ENCODE measurements around the gene GLB1L2. TPM values are rescaled to one million over a fixed set of nuclear protein-coding genes. Genes with fewer than 3 reads are reported as not detected.
"Not testable (repeated sequence)": the region's sequence is repeated elsewhere in the genome, so short reads cannot be mapped to it uniquely, and the experiment has no call there.

The GLB1L2 gene
- total and polyA plus RNA-seq, 3 experiments from 2014 or later: 0.70 to 9.5 (median 8.6) TPM

- no peaks in the 10 kb centered on the region for H3K4me1 Mint-ChIP-seq
- H3K4me1 ChIP-seq (ENCODE audit: insufficient read depth, low read length): no peaks in the 10 kb centered on the region
- H3K36me3 Mint-ChIP-seq: peaks cover 0 to 11% (median 0%) of the 10 kb centered on the region in 3 donors
- H3K9me3 ChIP-seq (ENCODE audit: low read length): peaks cover 8% of the 10 kb centered on the region
- no peak for DNase-seq
- H3K27ac ChIP-seq (ENCODE audit: low read depth, low read length): no peak overlapping the region
- H3K27me3 ChIP-seq (ENCODE audit: insufficient read depth, low read length, poor library complexity, severe bottlenecking): no peaks in the 10 kb centered on the region
- CTCF ChIA-PET: no interaction called here
- H3K4me3 Mint-ChIP-seq: no peak overlapping the region
- peaks cover 13 to 17% (median 16%) of the 10 kb centered on the region in 5 donors for H3K9me3 Mint-ChIP-seq
- POLR2A ChIA-PET: no interaction called here
- no peak overlapping the region for H3K27ac Mint-ChIP-seq
- H3K27me3 Mint-ChIP-seq: peaks cover 10% of the 10 kb centered on the region in 2 donors
- no peaks in the 10 kb centered on the region for H3K36me3 ChIP-seq (ENCODE audit: insufficient read depth, low read length)
- H3K4me3 ChIP-seq (ENCODE audit: low read length): no peak overlapping the region
Measured at GRCh38 chr11:134313379-134313778, 18.4 kb upstream of the GLB1L2 start.

DNA sequence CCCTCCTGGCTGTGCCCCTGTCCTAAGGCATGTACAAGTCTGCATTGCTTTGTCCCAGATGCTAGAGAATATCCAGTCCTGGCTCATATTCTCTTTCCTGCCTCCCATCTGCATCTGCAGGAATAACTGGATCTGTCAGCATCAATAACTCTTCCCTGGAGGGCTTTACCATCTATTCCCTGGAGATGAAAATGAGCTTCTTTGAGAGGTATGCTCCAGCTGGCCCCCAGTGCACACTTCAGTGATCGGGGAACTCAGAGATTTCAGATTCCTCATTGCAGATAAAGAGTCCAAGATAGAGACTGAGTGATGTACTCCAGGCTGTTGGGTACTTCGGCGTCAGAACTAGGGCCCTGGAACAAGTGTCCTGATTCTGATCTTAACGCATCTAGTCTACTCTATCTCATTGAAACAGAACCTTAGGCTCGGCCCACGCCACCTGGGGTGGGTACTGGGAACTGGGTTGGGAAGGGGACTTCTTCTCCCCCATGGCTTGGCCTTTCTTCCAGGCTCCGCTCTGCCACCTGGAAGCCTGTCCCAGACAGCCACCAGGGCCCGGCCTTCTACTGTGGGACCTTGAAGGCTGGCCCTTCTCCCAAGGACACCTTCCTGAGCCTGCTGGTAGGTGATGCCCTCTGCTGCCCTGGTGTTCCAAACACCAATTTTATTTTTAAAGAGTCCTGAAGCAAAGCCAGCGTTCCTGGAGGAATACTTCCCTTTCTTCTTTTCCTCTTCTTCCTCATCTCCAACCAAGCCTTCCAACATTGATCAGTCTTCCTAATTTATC, 17.8 kb upstream of the GLB1L2 start:
- H3K27me3 ChIP-seq (ENCODE audit: insufficient read depth, low read length, poor library complexity, severe bottlenecking): no peaks in the 10 kb centered on the region
- DNase-seq: no peak
- peaks cover 13 to 14% of the 10 kb centered on the region in 2 donors for H3K27me3 Mint-ChIP-seq
- H3K9me3 ChIP-seq (ENCODE audit: low read length): peaks cover 11% of the 10 kb centered on the region
- ChIA-PET POLR2A (no interaction called here), CTCF (no interaction called here)
- peaks cover 13 to 24% (median 17%) of the 10 kb centered on the region in 5 donors for H3K9me3 Mint-ChIP-seq
- H3K4me1 ChIP-seq (ENCODE audit: insufficient read depth, low read length): no peaks in the 10 kb centered on the region
- H3K4me3 ChIP-seq (ENCODE audit: low read length): no peak overlapping the region
- no peak overlapping the region for H3K27ac ChIP-seq (ENCODE audit: low read depth, low read length)
- H3K4me3 Mint-ChIP-seq: no peak overlapping the region
- H3K36me3 ChIP-seq (ENCODE audit: insufficient read depth, low read length): no peaks in the 10 kb centered on the region
- peaks cover 0 to 11% (median 0%) of the 10 kb centered on the region in 3 donors for H3K36me3 Mint-ChIP-seq
- H3K4me1 Mint-ChIP-seq: no peaks in the 10 kb centered on the region
- H3K27ac Mint-ChIP-seq: peak overlapping the region in 1 of 8 donors; percentile 50

GRCh38 chr11:134317103-134317502, 14.7 kb upstream of the GLB1L2 start:
- peaks cover 0 to 27% (median 1%) of the 10 kb centered on the region in 3 donors for H3K36me3 Mint-ChIP-seq
- CTCF ChIA-PET: no interaction called here

GRCh38 chr11:134321373-134321772, 10.4 kb upstream of the GLB1L2 start:
- H3K27me3 ChIP-seq (ENCODE audit: insufficient read depth, low read length, poor library complexity, severe bottlenecking); H3K27ac ChIP-seq (ENCODE audit: low read depth, low read length); H3K36me3 ChIP-seq (ENCODE audit: insufficient read depth, low read length); H3K27ac Mint-ChIP-seq; H3K4me1 ChIP-seq (ENCODE audit: insufficient read depth, low read length); H3K4me3 Mint-ChIP-seq; CTCF ChIA-PET; H3K4me1 Mint-ChIP-seq; POLR2A ChIA-PET; DNase-seq; H3K4me3 ChIP-seq (ENCODE audit: low read length): not testable (repeated sequence)
- Mint-ChIP-seq H3K27me3 (peaks cover 21 to 34% of the 10 kb centered on the region in 2 donors), H3K9me3 (peaks cover 25 to 42% (median 31%) of the 10 kb centered on the region in 5 donors), H3K36me3 (peaks cover 0 to 27% (median 1%) of the 10 kb centered on the region in 3 donors)
- peaks cover 16% of the 10 kb centered on the region for H3K9me3 ChIP-seq (ENCODE audit: low read length)

More at GRCh38 chr11:134317103-134317502, 14.7 kb upstream of the GLB1L2 start:
- POLR2A ChIA-PET: no interaction called here
- H3K4me1 ChIP-seq (ENCODE audit: insufficient read depth, low read length): no peaks in the 10 kb centered on the region
- H3K27me3 ChIP-seq (ENCODE audit: insufficient read depth, low read length, poor library complexity, severe bottlenecking): no peaks in the 10 kb centered on the region
- H3K27me3 Mint-ChIP-seq: peaks cover 26 to 29% of the 10 kb centered on the region in 2 donors
- H3K4me1 Mint-ChIP-seq: no peaks in the 10 kb centered on the region
- no peak overlapping the region for H3K27ac ChIP-seq (ENCODE audit: low read depth, low read length)
- H3K9me3 ChIP-seq (ENCODE audit: low read length): peaks cover 11% of the 10 kb centered on the region
- no peak overlapping the region for H3K4me3 ChIP-seq (ENCODE audit: low read length)
- no peaks in the 10 kb centered on the region for H3K36me3 ChIP-seq (ENCODE audit: insufficient read depth, low read length)
- H3K27ac Mint-ChIP-seq: no peak overlapping the region
- H3K9me3 Mint-ChIP-seq: peaks cover 28 to 39% (median 30%) of the 10 kb centered on the region in 5 donors
- no peak for DNase-seq
- no peak overlapping the region for H3K4me3 Mint-ChIP-seq

DNA sequence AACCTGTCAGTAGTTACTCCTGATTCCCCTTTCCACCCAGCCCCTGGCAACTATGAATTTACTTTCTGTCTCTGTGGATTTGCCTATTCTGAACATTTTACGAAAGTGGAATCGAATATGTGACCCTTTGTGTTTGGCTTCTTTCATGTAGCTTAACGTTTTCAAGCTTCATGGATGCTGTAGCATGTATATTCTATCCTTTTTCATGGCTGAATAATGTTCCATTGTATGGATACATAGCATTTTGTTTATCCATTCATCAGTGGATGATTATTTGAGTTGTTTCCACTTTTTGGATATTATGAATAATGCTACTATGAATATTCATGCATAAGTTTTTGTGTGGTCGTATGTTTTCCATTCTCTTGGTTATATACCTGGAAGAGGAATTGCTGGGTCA, 9.2 kb upstream of the GLB1L2 start:
- peaks cover 16% of the 10 kb centered on the region for H3K9me3 ChIP-seq (ENCODE audit: low read length)
- H3K4me1 Mint-ChIP-seq: no peaks in the 10 kb centered on the region
- H3K27ac Mint-ChIP-seq: no peak overlapping the region
- H3K27me3 ChIP-seq (ENCODE audit: insufficient read depth, low read length, poor library complexity, severe bottlenecking): no peaks in the 10 kb centered on the region
- H3K9me3 Mint-ChIP-seq: peaks cover 19 to 31% (median 24%) of the 10 kb centered on the region in 5 donors
- H3K4me1 ChIP-seq (ENCODE audit: insufficient read depth, low read length): no peaks in the 10 kb centered on the region
- CTCF ChIA-PET: no interaction called here
- no peak overlapping the region for H3K4me3 Mint-ChIP-seq
- H3K36me3 ChIP-seq (ENCODE audit: insufficient read depth, low read length): no peaks in the 10 kb centered on the region
- no peak for DNase-seq
- H3K4me3 ChIP-seq (ENCODE audit: low read length): no peak overlapping the region
- H3K27ac ChIP-seq (ENCODE audit: low read depth, low read length): no peak overlapping the region
- H3K36me3 Mint-ChIP-seq: peaks cover 0 to 23% (median 1%) of the 10 kb centered on the region in 3 donors
- H3K27me3 Mint-ChIP-seq: peaks cover 21 to 28% of the 10 kb centered on the region in 2 donors
- POLR2A ChIA-PET: no interaction called here

GRCh38 chr11:134328433-134328832, 3.4 kb upstream of the GLB1L2 start:
- Histone ChIP-seq H3K27ac (ENCODE audit: low read depth, low read length) (no peak overlapping the region), H3K36me3 (ENCODE audit: insufficient read depth, low read length) (no peaks in the 10 kb centered on the region), H3K4me1 (ENCODE audit: insufficient read depth, low read length) (peaks cover 17% of the 10 kb centered on the region), H3K4me3 (ENCODE audit: low read length) (no peak overlapping the region), H3K27me3 (ENCODE audit: insufficient read depth, low read length, poor library complexity, severe bottlenecking) (no peaks in the 10 kb centered on the region), H3K9me3 (ENCODE audit: low read length) (no peaks in the 10 kb centered on the region)
- Mint-ChIP-seq H3K4me1 (peaks cover 13 to 23% (median 20%) of the 10 kb centered on the region in 3 donors), H3K4me3 (no peak overlapping the region), H3K27me3 (peaks cover 0 to 6% of the 10 kb centered on the region in 2 donors), H3K27ac (no peak overlapping the region), H3K9me3 (no peaks in the 10 kb centered on the region), H3K36me3 (no peaks in the 10 kb centered on the region)
- POLR2A ChIA-PET: no interaction called here
- no peak for DNase-seq
- CTCF ChIA-PET: interaction anchor here (1.0 kb wide), 1 partner anchor 121 kb away, joined by 3 read pairs; no protein-coding TSS in a partner anchor

DNA sequence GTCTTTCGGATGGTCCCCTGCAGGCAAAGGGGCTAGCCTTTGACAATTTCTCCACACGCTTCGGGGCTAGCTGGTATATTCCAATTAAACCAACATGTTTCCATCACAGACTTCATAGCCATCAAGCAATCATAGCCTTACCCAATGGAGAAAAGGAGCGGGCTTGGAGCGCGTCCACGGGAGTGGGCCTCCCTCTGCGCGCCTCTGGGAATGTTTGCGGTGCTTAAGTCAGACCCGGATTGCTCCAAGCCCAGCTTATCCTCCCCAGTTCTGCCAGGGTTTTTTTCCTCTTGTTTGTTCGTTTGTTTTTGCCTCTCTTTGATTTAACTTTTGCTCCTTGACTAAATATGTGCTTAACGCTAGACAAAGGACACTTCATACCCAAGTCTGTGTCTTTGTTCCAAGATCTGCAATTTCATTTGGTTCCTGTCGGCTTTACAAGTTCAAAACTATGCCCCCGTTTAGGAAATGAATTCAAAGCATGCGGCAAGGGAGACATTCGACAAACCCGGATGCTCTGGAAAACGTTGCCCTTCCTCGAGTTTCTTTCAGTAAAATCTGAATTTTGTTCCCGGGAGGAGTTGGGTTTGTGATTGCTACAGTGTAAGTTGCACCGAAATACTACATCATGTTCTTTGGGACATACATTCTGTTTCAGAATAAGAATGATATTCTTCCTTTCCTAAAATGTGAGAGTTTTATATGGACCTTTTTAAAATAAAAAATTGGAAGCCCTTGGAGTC, 1.0 kb upstream of the GLB1L2 start:
- DNase-seq: no peak
- Mint-ChIP-seq H3K4me1 (peaks cover 13 to 23% (median 20%) of the 10 kb centered on the region in 3 donors), H3K27me3 (peaks cover 1 to 17% of the 10 kb centered on the region in 2 donors), H3K9me3 (no peaks in the 10 kb centered on the region), H3K4me3 (peak overlapping the region; percentile 78 to 93 (median 87)), H3K27ac (peak overlapping the region in 2 of 8 donors; percentile 20 to 87), H3K36me3 (no peaks in the 10 kb centered on the region)
- Histone ChIP-seq H3K36me3 (ENCODE audit: insufficient read depth, low read length) (no peaks in the 10 kb centered on the region), H3K4me3 (ENCODE audit: low read length) (peak overlapping the region; percentile 57), H3K27ac (ENCODE audit: low read depth, low read length) (no peak overlapping the region), H3K27me3 (ENCODE audit: insufficient read depth, low read length, poor library complexity, severe bottlenecking) (no peaks in the 10 kb centered on the region), H3K4me1 (ENCODE audit: insufficient read depth, low read length) (peaks cover 17% of the 10 kb centered on the region), H3K9me3 (ENCODE audit: low read length) (no peaks in the 10 kb centered on the region)
- CTCF ChIA-PET: no interaction called here
- POLR2A ChIA-PET: no interaction called here

- H3K4me1 Mint-ChIP-seq: peaks cover 13 to 23% (median 20%) of the 10 kb centered on the region in 3 donors
Measured at GRCh38 chr11:134332189-134332631, 422 bp downstream of the GLB1L2 start.

More at GRCh38 chr11:134332189-134332631, 422 bp downstream of the GLB1L2 start:
- Histone ChIP-seq H3K36me3 (ENCODE audit: insufficient read depth, low read length) (no peaks in the 10 kb centered on the region), H3K27me3 (ENCODE audit: insufficient read depth, low read length, poor library complexity, severe bottlenecking) (no peaks in the 10 kb centered on the region), H3K4me1 (ENCODE audit: insufficient read depth, low read length) (peaks cover 17% of the 10 kb centered on the region), H3K27ac (ENCODE audit: low read depth, low read length) (no peak overlapping the region), H3K4me3 (ENCODE audit: low read length) (peak overlapping the region; percentile 67), H3K9me3 (ENCODE audit: low read length) (no peaks in the 10 kb centered on the region)
- ChIA-PET POLR2A (interaction anchor here (1.0 kb wide), 1 partner anchor 108 kb away, joined by 3 read pairs; the partner anchor contains the start of gene VPS26B), CTCF (interaction anchor here (1.1 to 2.7 kb wide), 2 partner anchors 55 to 70 kb away, joined by 4 to 9 read pairs; no protein-coding TSS in a partner anchor)
- H3K27me3 Mint-ChIP-seq: peaks cover 1 to 17% of the 10 kb centered on the region in 2 donors
- DNase-seq: peak in 3 of 5 donors; percentile 19 to 56 (median 26)
- no peaks in the 10 kb centered on the region for H3K9me3 Mint-ChIP-seq
- H3K27ac Mint-ChIP-seq: peak overlapping the region in 4 of 8 donors; percentile 41 to 81 (median 60)
- H3K36me3 Mint-ChIP-seq: no peaks in the 10 kb centered on the region
- H3K4me3 Mint-ChIP-seq: peak overlapping the region; percentile 78 to 90 (median 79)

All from CD8-positive, alpha-beta memory T cell (primary cell).